ENCODE results near the gene AMT.

- TF ChIP-seq CSDC2 (CRISPR knock-in tag; IDR thresholded peaks at IDR 0.05): no peak
- TF ChIP-seq, protein P1, sequence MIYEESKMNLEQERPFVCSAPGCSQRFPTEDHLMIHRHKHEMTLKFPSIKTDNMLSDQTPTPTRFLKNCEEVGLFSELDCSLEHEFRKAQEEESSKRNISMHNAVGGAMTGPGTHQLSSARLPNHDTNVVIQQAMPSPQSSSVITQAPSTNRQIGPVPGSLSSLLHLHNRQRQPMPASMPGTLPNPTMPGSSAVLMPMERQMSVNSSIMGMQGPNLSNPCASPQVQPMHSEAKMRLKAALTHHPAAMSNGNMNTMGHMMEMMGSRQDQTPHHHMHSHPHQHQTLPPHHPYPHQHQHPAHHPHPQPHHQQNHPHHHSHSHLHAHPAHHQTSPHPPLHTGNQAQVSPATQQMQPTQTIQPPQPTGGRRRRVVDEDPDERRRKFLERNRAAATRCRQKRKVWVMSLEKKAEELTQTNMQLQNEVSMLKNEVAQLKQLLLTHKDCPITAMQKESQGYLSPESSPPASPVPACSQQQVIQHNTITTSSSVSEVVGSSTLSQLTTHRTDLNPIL (CRISPR knock-in tag; IDR thresholded peaks at IDR 0.05; ENCODE audit: low read depth): no peak
- no peak for TF ChIP-seq ZFP30 (CRISPR knock-in tag; IDR thresholded peaks at IDR 0.05)
- TF ChIP-seq, protein P2, sequence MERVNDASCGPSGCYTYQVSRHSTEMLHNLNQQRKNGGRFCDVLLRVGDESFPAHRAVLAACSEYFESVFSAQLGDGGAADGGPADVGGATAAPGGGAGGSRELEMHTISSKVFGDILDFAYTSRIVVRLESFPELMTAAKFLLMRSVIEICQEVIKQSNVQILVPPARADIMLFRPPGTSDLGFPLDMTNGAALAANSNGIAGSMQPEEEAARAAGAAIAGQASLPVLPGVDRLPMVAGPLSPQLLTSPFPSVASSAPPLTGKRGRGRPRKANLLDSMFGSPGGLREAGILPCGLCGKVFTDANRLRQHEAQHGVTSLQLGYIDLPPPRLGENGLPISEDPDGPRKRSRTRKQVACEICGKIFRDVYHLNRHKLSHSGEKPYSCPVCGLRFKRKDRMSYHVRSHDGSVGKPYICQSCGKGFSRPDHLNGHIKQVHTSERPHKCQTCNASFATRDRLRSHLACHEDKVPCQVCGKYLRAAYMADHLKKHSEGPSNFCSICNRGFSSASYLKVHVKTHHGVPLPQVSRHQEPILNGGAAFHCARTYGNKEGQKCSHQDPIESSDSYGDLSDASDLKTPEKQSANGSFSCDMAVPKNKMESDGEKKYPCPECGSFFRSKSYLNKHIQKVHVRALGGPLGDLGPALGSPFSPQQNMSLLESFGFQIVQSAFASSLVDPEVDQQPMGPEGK (CRISPR knock-in tag; IDR thresholded peaks at IDR 0.05; ENCODE audit: borderline replicate concordance): no peak
- no peak for TF ChIP-seq RARB (CRISPR knock-in tag; IDR thresholded peaks at IDR 0.05)
- TF ChIP-seq OSR1 (CRISPR knock-in tag; IDR thresholded peaks at IDR 0.05): no peak
- TF ChIP-seq TOX (CRISPR knock-in tag; IDR thresholded peaks at IDR 0.05; ENCODE audit: borderline replicate concordance): no peak
- no peak for TF ChIP-seq TCF4 (CRISPR knock-in tag; IDR thresholded peaks at IDR 0.05; ENCODE audit: borderline replicate concordance)
- TF ChIP-seq ZNF565 (CRISPR knock-in tag; conservative IDR thresholded peaks at IDR 0.05; ENCODE audit: low read depth): no peak
- no peak for TF ChIP-seq ZC3H10 (CRISPR knock-in tag; IDR thresholded peaks at IDR 0.05)
- TF ChIP-seq ARNTL (CRISPR knock-in tag; IDR thresholded peaks at IDR 0.05; ENCODE audit: borderline replicate concordance, low read depth): no peak
- TF ChIP-seq ZFP3 (CRISPR knock-in tag; IDR thresholded peaks at IDR 0.05): no peak
- TF ChIP-seq ISL1 (CRISPR knock-in tag; IDR thresholded peaks at IDR 0.05): no peak
Observed at GRCh38 chr3:49470714-49471420, 48.6 kb upstream of the AMT start.

Measured in SK-N-SH treated with all-trans-retinoic acid at 6 μM for 48 hours (cell line).